Measurements from ENCODE around the gene PTPN2.

DNA sequence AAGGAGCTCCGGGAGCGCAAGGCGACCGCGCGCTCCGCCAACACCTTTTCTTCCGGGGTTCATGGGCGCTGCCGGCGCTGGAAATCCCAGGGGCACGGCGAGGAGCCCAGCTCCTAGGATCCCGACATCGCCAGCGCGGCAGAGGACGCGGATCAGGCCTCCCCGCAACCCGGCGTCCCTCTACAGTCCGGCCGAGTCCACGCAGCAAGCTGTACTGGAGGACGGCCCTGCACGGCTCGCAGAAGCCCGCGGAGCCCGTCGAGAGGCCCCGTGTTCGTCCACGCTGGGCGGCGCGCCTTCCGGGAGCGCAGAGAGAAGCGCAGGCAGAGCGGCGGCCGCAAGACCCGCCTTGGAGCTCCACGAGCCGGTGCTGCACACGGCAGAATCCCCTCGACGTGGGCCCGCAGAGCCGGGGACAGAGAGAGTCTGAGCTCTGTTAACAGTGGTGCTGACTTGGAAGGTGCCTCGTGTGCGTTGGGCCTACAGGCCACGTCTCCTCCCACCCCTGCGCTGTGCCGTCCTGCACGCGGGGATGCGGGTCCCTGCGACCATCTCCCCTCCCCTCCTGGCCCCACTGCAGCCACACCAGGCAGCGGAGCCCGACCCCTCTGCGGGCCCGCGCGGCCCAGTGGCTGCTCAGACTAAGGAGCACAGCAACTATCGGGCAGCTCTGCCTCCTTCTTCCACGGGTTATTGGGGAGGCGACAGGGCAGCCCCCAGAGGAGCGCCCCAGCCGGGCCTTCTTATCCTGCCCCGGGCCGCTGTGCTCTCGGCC is 28.1 kb upstream of the PTPN2 start:
- no peak for TF ChIP-seq POLR2A (IDR thresholded peaks at IDR 0.05; ENCODE audit: low read depth, low read length)
- TF ChIP-seq POLR2AphosphoS5 (IDR thresholded peaks at IDR 0.05; ENCODE audit: low read depth, low read length) = no peak

Data from GM12892 (cell line).